Measurements from ENCODE around the gene PRKCD. TPM values are rescaled to one million over a fixed set of nuclear protein-coding genes. Genes with fewer than 3 reads are reported as not detected.

PRKCD gene
- total RNA-seq, 1 experiment from 2014 or later = 19.2 TPM

DNA sequence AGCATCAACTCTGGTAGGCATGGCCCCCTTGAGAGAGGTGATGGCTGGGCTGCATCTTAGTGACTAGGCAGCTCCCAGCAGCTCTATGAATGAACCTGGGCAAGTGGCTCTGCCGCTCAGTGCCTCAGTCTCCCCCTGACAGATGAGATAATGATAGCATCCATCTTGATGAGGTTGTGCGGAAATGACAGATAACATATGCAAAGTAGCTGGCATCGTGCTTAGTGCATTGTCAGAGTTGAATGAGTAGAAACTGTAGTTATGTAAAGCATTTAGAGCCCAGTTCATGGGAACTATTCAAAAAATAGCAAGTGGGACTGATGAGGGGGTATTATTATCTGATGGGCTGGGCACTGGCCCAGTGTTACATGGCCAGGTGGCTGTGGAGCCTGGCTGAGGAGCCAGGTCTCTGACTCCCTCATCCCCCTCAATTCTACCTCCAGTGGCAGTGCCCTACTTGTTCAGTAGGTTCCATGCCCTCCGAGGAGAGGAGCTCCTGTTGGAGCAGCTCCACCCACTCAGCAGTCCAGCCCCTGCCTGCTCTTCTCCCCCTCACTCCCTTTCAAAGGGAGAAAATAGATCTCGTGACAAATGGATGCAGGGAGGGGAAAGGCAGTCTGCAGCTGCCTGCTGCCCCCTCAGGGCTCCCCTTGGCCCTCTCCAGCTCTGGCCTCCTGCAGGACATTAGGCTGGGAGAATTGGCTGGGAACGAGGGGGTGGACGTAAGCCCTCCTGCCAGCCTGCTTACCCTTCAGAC lies 6.6 kb downstream of the PRKCD start (continued):
- no peak for TF ChIP-seq SOX15 (CRISPR knock-in tag; IDR thresholded peaks at IDR 0.05)
- TF ChIP-seq, protein P1, sequence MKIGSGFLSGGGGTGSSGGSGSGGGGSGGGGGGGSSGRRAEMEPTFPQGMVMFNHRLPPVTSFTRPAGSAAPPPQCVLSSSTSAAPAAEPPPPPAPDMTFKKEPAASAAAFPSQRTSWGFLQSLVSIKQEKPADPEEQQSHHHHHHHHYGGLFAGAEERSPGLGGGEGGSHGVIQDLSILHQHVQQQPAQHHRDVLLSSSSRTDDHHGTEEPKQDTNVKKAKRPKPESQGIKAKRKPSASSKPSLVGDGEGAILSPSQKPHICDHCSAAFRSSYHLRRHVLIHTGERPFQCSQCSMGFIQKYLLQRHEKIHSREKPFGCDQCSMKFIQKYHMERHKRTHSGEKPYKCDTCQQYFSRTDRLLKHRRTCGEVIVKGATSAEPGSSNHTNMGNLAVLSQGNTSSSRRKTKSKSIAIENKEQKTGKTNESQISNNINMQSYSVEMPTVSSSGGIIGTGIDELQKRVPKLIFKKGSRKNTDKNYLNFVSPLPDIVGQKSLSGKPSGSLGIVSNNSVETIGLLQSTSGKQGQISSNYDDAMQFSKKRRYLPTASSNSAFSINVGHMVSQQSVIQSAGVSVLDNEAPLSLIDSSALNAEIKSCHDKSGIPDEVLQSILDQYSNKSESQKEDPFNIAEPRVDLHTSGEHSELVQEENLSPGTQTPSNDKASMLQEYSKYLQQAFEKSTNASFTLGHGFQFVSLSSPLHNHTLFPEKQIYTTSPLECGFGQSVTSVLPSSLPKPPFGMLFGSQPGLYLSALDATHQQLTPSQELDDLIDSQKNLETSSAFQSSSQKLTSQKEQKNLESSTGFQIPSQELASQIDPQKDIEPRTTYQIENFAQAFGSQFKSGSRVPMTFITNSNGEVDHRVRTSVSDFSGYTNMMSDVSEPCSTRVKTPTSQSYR (CRISPR knock-in tag; IDR thresholded peaks at IDR 0.05) = no peak
- TF ChIP-seq ELF4 (CRISPR knock-in tag; IDR thresholded peaks at IDR 0.05; ENCODE audit: low read depth) = no peak
- TF ChIP-seq ATF1 (CRISPR knock-in tag; IDR thresholded peaks at IDR 0.05) = no peak
- no peak for TF ChIP-seq ZBTB21 (CRISPR knock-in tag; IDR thresholded peaks at IDR 0.05; ENCODE audit: borderline replicate concordance)
- TF ChIP-seq MYBL2 (CRISPR knock-in tag; IDR thresholded peaks at IDR 0.05) = no peak

DNA sequence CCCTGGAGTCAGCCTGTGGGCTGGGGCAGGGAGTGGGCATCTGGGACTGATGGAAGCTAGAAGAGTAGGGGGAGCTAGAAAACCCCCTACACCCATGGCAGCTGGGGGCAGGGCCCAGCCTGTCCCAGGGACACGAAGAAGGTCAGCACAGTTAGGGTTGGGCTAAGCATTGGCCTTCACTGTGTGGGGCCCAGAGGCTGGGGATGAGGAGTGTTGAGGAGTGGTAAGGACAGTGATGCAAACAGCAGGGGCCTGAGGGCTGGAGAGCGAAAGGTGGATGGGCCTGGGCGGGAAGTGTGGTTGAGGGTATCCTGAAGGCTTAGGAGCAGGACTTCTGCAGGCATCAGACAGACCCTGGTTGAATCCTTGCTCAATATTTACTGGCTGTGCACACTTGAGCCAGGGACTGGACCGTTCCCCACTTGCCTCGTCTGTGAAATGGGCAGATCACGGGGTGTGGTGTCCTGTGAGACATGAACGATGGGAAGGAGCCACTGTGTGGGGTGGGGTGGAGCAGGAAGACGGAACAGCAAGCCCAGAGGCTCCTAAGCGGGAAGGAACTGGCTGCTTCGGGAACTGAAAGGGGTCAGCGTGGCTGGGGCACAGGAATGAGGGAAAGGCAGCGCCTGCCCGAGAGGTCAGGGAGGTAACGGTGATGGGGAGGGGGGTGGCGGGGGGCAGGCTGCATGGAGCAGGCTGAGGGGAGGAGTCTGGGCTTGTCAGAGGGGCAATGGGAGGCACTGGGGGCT lies 7.3 kb downstream of the PRKCD start:
- peak overlapping the region; percentile 75 for H3K27ac Mint-ChIP-seq
- DNase-seq (ENCODE audit: low spot score) = peak; percentile 29
- no peaks in the 10 kb centered on the region for H3K9me3 Mint-ChIP-seq
- H3K4me1 Mint-ChIP-seq = peaks cover 50% of the 10 kb centered on the region
- no peak for ATAC-seq
- TF ChIP-seq, protein P2, sequence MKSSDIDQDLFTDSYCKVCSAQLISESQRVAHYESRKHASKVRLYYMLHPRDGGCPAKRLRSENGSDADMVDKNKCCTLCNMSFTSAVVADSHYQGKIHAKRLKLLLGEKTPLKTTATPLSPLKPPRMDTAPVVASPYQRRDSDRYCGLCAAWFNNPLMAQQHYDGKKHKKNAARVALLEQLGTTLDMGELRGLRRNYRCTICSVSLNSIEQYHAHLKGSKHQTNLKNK (CRISPR knock-in tag; IDR thresholded peaks at IDR 0.05) = no peak
- 0 out of 2 replicates have a peak, but pooled peaks have one; percentile 20 for TF ChIP-seq ZNF121 (CRISPR knock-in tag; IDR thresholded peaks at IDR 0.05)
- TF ChIP-seq, protein P3, sequence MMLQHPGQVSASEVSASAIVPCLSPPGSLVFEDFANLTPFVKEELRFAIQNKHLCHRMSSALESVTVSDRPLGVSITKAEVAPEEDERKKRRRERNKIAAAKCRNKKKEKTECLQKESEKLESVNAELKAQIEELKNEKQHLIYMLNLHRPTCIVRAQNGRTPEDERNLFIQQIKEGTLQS (CRISPR knock-in tag; conservative IDR thresholded peaks at IDR 0.05) = no peak
- ChIA-PET CTCF (interaction anchor here (0.7 to 3.8 kb wide), 8 partner anchors 8 to 58 kb away, joined by 3 to 22 read pairs (median 9); partner anchors contain the start of gene PRKCD), POLR2A (no interaction called here)
- no peak overlapping the region for H3K4me3 Mint-ChIP-seq
- H3K27me3 Mint-ChIP-seq (ENCODE audit: low read depth) = no peaks in the 10 kb centered on the region
- no peaks in the 10 kb centered on the region for H3K36me3 Mint-ChIP-seq

DNA sequence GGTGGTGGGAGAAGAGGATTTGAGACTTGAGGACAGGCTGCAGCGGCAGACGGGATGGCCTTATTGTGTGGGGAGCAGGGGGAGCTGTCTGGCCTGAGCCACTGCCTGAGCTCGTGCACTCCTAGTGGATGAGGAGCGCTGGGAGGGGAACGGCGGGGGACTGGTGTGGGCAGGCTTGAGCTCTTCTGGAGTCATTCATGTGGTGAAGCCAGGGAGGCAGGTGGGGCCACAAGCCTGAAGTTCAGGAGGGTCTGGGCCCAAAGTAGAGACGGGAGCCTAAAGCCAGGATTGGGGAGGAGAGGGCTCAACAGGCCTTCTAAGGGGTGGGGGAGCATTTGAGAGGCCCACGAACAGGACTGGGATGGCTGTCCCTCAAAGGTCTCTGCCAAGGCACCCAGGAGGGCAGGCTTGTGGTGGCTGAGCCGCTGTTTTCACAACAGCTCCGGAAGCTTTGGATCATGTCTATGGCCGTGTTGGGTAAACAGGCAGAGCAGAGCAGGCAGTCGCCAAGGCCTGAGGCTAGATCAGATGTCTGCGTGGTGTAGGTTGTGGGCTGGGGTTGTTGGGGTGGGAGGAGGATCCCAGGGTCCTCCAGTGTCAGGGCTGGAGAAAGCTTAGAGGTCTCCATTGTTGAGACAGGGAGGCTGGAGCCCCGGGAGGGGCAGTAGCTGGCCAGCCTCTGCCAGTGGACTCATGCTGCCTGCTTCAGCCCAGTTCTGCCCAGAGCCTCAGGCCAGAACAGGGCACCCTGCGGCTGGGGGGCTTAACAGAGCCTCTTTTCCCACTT lies 8.2 kb downstream of the PRKCD start:
- Mint-ChIP-seq H3K27ac (peak overlapping the region; percentile 91), H3K4me1 (peaks cover 53% of the 10 kb centered on the region), H3K9me3 (no peaks in the 10 kb centered on the region), H3K27me3 (ENCODE audit: low read depth) (no peaks in the 10 kb centered on the region), H3K36me3 (no peaks in the 10 kb centered on the region), H3K4me3 (no peak overlapping the region)
- ChIA-PET POLR2A (interaction anchor here (1.2 kb wide), 1 partner anchor 9 kb away, joined by 4 read pairs; no protein-coding TSS in a partner anchor), CTCF (interaction anchor here (0.7 to 3.8 kb wide), 9 partner anchors 9 to 59 kb away, joined by 3 to 22 read pairs (median 7); partner anchors contain the start of gene PRKCD)
- ATAC-seq = peak; percentile 69
- DNase-seq (ENCODE audit: low spot score) = peak; percentile 53
- TF ChIP-seq NR3C1 (CRISPR knock-in tag; conservative IDR thresholded peaks at IDR 0.05; ENCODE audit: low read depth) (no peak), ZNF138 (CRISPR knock-in tag; conservative IDR thresholded peaks at IDR 0.05) (no peak), ZNF317 (CRISPR knock-in tag; IDR thresholded peaks at IDR 0.05; ENCODE audit: borderline replicate concordance, low read depth) (no peak), OVOL2 (CRISPR knock-in tag; IDR thresholded peaks at IDR 0.05; ENCODE audit: borderline replicate concordance) (no peak), NFYB (CRISPR knock-in tag; conservative IDR thresholded peaks at IDR 0.05; ENCODE audit: low read depth) (no peak), ELF4 (CRISPR knock-in tag; IDR thresholded peaks at IDR 0.05; ENCODE audit: low read depth) (no peak), ZNF671 (CRISPR knock-in tag; IDR thresholded peaks at IDR 0.05) (no peak), FOXK1 (CRISPR knock-in tag; IDR thresholded peaks at IDR 0.05) (no peak), RELA (CRISPR knock-in tag; IDR thresholded peaks at IDR 0.05; ENCODE audit: borderline replicate concordance) (no peak), ETV6 (CRISPR knock-in tag; IDR thresholded peaks at IDR 0.05) (no peak), CBFB (CRISPR knock-in tag; IDR thresholded peaks at IDR 0.05; ENCODE audit: low read depth) (no peak)
- TF ChIP-seq, protein P4, sequence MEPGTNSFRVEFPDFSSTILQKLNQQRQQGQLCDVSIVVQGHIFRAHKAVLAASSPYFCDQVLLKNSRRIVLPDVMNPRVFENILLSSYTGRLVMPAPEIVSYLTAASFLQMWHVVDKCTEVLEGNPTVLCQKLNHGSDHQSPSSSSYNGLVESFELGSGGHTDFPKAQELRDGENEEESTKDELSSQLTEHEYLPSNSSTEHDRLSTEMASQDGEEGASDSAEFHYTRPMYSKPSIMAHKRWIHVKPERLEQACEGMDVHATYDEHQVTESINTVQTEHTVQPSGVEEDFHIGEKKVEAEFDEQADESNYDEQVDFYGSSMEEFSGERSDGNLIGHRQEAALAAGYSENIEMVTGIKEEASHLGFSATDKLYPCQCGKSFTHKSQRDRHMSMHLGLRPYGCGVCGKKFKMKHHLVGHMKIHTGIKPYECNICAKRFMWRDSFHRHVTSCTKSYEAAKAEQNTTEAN (CRISPR knock-in tag; IDR thresholded peaks at IDR 0.05) = no peak
- TF ChIP-seq, protein P5, sequence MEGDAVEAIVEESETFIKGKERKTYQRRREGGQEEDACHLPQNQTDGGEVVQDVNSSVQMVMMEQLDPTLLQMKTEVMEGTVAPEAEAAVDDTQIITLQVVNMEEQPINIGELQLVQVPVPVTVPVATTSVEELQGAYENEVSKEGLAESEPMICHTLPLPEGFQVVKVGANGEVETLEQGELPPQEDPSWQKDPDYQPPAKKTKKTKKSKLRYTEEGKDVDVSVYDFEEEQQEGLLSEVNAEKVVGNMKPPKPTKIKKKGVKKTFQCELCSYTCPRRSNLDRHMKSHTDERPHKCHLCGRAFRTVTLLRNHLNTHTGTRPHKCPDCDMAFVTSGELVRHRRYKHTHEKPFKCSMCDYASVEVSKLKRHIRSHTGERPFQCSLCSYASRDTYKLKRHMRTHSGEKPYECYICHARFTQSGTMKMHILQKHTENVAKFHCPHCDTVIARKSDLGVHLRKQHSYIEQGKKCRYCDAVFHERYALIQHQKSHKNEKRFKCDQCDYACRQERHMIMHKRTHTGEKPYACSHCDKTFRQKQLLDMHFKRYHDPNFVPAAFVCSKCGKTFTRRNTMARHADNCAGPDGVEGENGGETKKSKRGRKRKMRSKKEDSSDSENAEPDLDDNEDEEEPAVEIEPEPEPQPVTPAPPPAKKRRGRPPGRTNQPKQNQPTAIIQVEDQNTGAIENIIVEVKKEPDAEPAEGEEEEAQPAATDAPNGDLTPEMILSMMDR (IDR thresholded peaks at IDR 0.05) = no peak
- TF ChIP-seq, protein P6, sequence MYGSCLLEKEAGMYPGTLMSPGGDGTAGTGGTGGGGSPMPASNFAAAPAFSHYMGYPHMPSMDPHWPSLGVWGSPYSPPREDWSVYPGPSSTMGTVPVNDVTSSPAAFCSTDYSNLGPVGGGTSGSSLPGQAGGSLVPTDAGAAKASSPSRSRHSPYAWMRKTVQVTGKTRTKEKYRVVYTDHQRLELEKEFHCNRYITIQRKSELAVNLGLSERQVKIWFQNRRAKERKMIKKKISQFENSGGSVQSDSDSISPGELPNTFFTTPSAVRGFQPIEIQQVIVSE (CRISPR knock-in tag; IDR thresholded peaks at IDR 0.05; ENCODE audit: borderline replicate concordance) = no peak
